ENCODE measurements around the gene LPIN2. TPM values are rescaled to one million over a fixed set of nuclear protein-coding genes. Genes with fewer than 3 reads are reported as not detected.

The LPIN2 gene
- total RNA-seq, 1 experiment from 2014 or later: 13.7 TPM

DNA sequence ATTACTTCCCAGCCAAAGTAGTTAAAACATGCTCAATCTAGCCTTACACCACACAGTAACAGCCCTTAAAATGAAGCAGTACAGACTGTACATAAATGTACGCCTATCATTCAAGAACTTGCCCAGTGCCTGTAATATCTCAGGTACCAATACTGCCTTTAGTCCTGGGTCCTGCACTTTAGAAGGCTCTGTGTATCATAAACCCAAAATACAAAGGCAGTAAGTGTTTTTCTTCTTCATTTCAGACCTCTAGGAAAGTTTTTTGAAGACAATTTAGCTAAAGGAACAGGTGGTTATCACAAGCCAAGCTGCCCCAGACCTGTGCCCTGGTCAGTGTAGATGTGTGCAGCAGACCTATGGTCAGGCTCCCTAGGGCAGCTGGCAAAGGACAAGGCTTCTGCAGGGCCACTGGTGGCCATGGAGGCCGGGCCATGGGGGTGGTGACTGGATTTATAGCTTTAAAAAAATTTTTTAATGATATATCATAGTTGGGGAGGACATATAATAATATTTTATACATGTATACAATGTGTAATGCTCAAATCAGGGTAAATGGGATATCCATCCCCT is 18.8 kb downstream of the LPIN2 start:
- DNase-seq: no peak
- H3K27ac ChIP-seq (ENCODE audit: low read length): no peak overlapping the region
- no peaks in the 10 kb centered on the region for H3K9me3 ChIP-seq (ENCODE audit: low read length)
- H3K36me3 ChIP-seq (ENCODE audit: insufficient read depth, low read length): no peaks in the 10 kb centered on the region
- H3K9me2 ChIP-seq (replicated peaks; ENCODE audit: insufficient read depth, low read length): no peaks in the 10 kb centered on the region
- H3K79me2 ChIP-seq (ENCODE audit: low read length): no peaks in the 10 kb centered on the region; the same call in 1 of the 2 replicates
- no peak overlapping the region for H3K9ac ChIP-seq (ENCODE audit: low read length)
- no peak overlapping the region for H3K4me3 ChIP-seq (ENCODE audit: low read length)
- peaks cover 18% of the 10 kb centered on the region for H3K4me1 ChIP-seq (ENCODE audit: low read length)
- H3K4me2 ChIP-seq (ENCODE audit: low read depth, low read length, poor library complexity, severe bottlenecking): no peak overlapping the region
- H3K27me3 ChIP-seq (ENCODE audit: low read length): no peaks in the 10 kb centered on the region
- no peak overlapping the region for H2AFZ ChIP-seq (ENCODE audit: low read length)
- peaks cover 21% of the 10 kb centered on the region for H4K20me1 ChIP-seq (ENCODE audit: insufficient read depth, low read depth, low read length)

DNA sequence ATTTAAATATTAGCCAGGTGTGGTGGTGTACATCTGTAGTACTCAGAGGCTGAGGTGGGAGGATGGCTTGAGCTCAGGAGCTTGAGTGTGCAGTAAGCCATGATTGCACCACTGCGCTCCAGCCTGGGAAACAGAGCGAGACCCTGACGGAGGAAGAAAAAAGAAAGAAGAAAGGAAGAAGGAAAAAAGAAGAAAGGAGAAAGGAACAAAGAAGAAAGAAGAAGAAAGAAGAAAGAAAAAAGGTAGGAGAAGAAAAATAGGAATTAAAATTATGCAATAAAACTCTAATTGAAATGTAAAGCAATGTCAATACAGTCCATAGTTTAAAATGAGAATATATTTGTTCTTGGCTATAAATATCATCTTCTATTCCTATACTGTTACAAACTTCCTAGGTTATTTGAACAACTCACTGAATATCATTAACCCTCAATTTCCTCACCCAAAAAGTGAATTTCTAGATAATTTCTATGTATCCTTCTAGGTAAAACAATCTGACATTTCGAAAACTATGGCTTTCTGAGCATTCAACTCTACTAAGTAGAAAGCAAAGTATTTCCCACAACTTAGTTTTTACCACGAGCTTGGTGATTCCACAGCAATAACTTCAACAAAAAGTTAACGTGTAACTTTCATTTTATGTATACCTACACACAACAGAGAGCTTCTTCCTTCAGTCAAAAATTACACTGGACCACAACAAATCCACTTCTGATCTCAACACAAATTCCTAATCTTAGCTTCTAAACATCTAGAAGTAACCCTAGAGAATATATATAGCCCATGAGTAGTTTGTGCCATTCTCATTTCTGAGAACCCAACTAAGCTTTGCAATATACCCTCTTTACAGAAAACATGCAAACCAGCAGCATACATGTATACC is 19.7 kb downstream of the LPIN2 start:
- Histone ChIP-seq H3K4me2 (ENCODE audit: low read depth, low read length, poor library complexity, severe bottlenecking) (no peak overlapping the region), H3K36me3 (ENCODE audit: insufficient read depth, low read length) (no peaks in the 10 kb centered on the region), H3K4me3 (ENCODE audit: low read length) (no peak overlapping the region), H3K27me3 (ENCODE audit: low read length) (no peaks in the 10 kb centered on the region), H3K9me2 (replicated peaks; ENCODE audit: insufficient read depth, low read length) (no peaks in the 10 kb centered on the region), H3K79me2 (ENCODE audit: low read length) (no peaks in the 10 kb centered on the region; the same call in 1 of the 2 replicates), H3K9me3 (ENCODE audit: low read length) (no peaks in the 10 kb centered on the region), H2AFZ (ENCODE audit: low read length) (no peak overlapping the region), H3K27ac (ENCODE audit: low read length) (no peak overlapping the region), H3K4me1 (ENCODE audit: low read length) (peaks cover 10% of the 10 kb centered on the region), H4K20me1 (ENCODE audit: insufficient read depth, low read depth, low read length) (peaks cover 20% of the 10 kb centered on the region), H3K9ac (ENCODE audit: low read length) (no peak overlapping the region)
- no peak for DNase-seq

DNA sequence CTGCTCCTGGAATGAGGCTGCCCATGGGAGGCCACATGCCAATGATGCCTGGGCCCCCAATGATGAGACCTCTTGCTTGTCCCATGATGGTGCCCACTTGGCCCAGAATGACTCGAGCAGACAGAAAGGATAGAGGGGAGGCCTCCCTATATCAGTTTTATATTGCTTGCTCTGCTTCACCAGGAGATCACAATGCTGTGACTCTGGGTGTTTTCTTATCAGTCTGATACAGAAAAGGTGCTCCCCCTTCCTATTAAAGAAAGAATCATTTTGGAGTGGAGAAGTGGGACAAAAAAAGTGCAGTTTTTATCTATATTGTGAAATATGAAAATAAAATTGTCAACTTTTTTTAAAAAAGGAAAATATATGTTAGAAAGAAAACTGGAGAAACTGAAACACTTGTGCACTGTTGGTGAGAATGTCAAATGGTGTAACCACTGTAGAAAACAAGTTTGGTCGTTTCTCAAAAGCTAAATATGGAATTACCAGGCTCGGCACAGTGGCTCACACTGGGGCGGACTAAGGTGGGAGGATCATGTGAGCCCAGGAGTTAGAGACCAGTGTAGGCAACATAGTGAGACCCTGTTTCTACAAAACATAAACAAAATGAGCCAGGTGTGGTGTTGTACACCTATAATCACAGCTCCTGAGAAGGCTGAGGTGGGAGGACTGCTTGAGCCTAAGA is 21.8 kb downstream of the LPIN2 start:
- peaks cover 11% of the 10 kb centered on the region; the same call in 1 of the 2 replicates for H4K20me1 ChIP-seq (ENCODE audit: insufficient read depth, low read depth, low read length)

DNA sequence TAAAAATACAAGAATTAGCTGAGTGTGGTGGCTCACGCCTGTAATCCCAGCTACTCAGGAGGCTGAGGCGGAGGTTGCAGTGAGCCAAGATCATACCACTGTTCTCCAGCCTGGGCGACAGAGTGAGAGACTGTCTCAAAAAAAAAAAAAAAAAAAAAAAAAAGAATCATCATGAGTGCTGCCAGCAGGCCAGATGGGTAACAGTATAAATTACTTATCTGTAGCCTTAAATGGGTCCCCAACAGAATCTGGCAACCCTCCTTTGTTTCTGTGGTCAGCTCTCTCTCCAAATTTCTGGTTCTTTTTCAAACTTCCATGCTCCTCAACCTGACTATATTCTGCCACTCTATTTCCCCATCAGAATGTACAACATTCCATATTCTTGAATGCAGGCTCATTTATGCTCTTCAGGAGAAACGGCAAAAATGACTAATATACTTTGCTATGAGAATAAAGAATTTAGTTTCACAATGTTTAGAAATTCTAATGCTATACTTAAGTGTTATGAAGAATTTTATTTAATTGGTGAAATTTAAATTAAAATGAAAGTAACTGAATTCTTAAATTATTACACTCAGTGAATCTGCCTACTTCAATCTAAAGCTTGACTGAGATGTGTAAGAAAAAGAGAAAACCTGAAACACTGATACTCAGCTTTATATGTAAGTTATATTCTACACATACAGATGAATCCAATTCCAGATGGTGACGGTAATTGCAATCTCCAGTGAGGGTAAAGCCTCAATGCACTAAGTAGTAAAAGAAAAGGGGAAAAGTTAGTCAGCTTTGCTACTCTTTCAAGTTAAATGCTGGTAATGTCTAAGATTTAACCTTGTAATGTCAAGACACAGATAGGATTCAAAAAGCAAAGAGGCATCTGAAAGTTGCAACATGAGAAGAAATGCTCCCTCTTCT is 24.8 kb downstream of the LPIN2 start:
- Histone ChIP-seq H3K27ac (ENCODE audit: low read length) (no peak overlapping the region), H3K27me3 (ENCODE audit: low read length) (no peaks in the 10 kb centered on the region), H3K4me3 (ENCODE audit: low read length) (no peak overlapping the region), H3K4me2 (ENCODE audit: low read depth, low read length, poor library complexity, severe bottlenecking) (no peak overlapping the region), H3K36me3 (ENCODE audit: insufficient read depth, low read length) (no peaks in the 10 kb centered on the region), H2AFZ (ENCODE audit: low read length) (no peak overlapping the region), H3K79me2 (ENCODE audit: low read length) (no peaks in the 10 kb centered on the region; the same call in 1 of the 2 replicates), H4K20me1 (ENCODE audit: insufficient read depth, low read depth, low read length) (peaks cover 19% of the 10 kb centered on the region; the same call in 1 of the 2 replicates), H3K4me1 (ENCODE audit: low read length) (no peaks in the 10 kb centered on the region), H3K9ac (ENCODE audit: low read length) (no peak overlapping the region), H3K9me2 (replicated peaks; ENCODE audit: insufficient read depth, low read length) (no peaks in the 10 kb centered on the region), H3K9me3 (ENCODE audit: low read length) (no peaks in the 10 kb centered on the region)
- DNase-seq: no peak

More for the DNA sequence above, 21.8 kb downstream of the LPIN2 start:
- Histone ChIP-seq H3K79me2 (ENCODE audit: low read length) (no peaks in the 10 kb centered on the region; the same call in 1 of the 2 replicates), H3K9me3 (ENCODE audit: low read length) (no peaks in the 10 kb centered on the region), H3K9ac (ENCODE audit: low read length) (no peak overlapping the region), H3K4me2 (ENCODE audit: low read depth, low read length, poor library complexity, severe bottlenecking) (no peak overlapping the region), H2AFZ (ENCODE audit: low read length) (no peak overlapping the region), H3K27ac (ENCODE audit: low read length) (no peak overlapping the region), H3K4me1 (ENCODE audit: low read length) (no peaks in the 10 kb centered on the region), H3K36me3 (ENCODE audit: insufficient read depth, low read length) (no peaks in the 10 kb centered on the region), H3K27me3 (ENCODE audit: low read length) (no peaks in the 10 kb centered on the region), H3K4me3 (ENCODE audit: low read length) (no peak overlapping the region), H3K9me2 (replicated peaks; ENCODE audit: insufficient read depth, low read length) (no peaks in the 10 kb centered on the region)
- DNase-seq: no peak

DNA sequence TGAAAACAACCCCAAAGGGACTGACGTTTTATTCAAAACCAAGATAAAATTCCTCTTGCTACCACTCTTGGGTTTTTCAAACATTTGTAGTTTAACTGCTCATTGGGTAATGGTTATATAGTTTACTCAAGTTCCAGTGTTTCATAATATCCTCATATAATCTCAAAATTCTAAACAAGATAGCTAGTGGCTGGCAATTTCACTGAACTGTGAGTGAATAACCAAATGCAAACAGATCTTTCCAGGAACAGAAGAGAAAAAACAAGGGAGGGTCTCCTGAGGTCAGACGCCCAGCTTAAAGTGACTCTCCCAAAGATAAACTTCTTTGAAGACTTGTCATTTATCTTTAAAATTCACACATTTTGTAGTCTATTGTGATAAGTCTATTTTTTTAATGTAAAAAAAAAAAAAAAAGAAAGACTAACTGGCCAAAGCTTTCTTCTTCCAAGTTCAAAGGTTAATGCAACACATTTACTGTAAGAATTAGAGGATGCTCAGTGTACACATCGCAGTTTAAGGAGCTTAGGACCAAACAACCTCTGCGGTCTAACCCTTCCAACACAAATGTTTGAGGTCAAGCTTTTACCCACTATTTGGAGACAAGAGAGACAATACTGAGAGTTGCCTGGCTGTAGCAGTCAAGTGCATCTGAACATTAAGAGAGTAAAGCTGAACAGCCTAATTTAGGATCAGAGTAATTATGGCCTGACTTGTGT is 26.6 kb downstream of the LPIN2 start:
- Histone ChIP-seq H3K4me3 (ENCODE audit: low read length) (no peak overlapping the region), H3K9me2 (replicated peaks; ENCODE audit: insufficient read depth, low read length) (no peaks in the 10 kb centered on the region), H3K27ac (ENCODE audit: low read length) (no peak overlapping the region), H3K36me3 (ENCODE audit: insufficient read depth, low read length) (no peaks in the 10 kb centered on the region), H3K79me2 (ENCODE audit: low read length) (no peaks in the 10 kb centered on the region; the same call in 1 of the 2 replicates), H3K9me3 (ENCODE audit: low read length) (no peaks in the 10 kb centered on the region), H3K4me1 (ENCODE audit: low read length) (peaks cover under 1% of the 10 kb centered on the region), H3K27me3 (ENCODE audit: low read length) (no peaks in the 10 kb centered on the region), H2AFZ (ENCODE audit: low read length) (no peak overlapping the region), H4K20me1 (ENCODE audit: insufficient read depth, low read depth, low read length) (peaks cover 23% of the 10 kb centered on the region), H3K4me2 (ENCODE audit: low read depth, low read length, poor library complexity, severe bottlenecking) (no peak overlapping the region), H3K9ac (ENCODE audit: low read length) (no peak overlapping the region)
- no peak for DNase-seq

DNA sequence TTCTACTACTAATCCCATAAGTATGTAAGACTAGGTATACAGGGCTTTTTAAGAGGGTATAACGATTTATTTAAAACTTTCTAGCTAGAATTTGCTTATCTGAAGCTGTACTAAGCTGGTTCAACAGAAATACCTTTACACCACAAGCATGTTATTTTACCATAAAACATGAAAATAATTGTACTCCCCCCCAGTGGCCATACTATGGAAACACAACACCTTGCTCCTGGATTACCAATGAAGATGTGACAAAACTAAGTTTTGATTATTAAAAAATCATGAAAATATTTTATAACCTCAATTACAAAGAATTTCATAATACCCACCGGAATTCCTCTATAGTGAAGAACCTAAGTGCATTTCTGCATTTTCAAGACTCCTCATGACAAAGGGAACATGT is 27.3 kb downstream of the LPIN2 start:
- Histone ChIP-seq H4K20me1 (ENCODE audit: insufficient read depth, low read depth, low read length) (peaks cover 23% of the 10 kb centered on the region), H3K4me1 (ENCODE audit: low read length) (peaks cover 7% of the 10 kb centered on the region), H3K9ac (ENCODE audit: low read length) (no peak overlapping the region), H3K4me2 (ENCODE audit: low read depth, low read length, poor library complexity, severe bottlenecking) (no peak overlapping the region), H3K9me2 (replicated peaks; ENCODE audit: insufficient read depth, low read length) (no peaks in the 10 kb centered on the region), H3K36me3 (ENCODE audit: insufficient read depth, low read length) (no peaks in the 10 kb centered on the region), H3K27ac (ENCODE audit: low read length) (no peak overlapping the region), H3K4me3 (ENCODE audit: low read length) (no peak overlapping the region), H3K27me3 (ENCODE audit: low read length) (no peaks in the 10 kb centered on the region), H3K9me3 (ENCODE audit: low read length) (no peaks in the 10 kb centered on the region), H2AFZ (ENCODE audit: low read length) (no peak overlapping the region), H3K79me2 (ENCODE audit: low read length) (no peaks in the 10 kb centered on the region; the same call in 1 of the 2 replicates)
- DNase-seq: peak; percentile 75

DNA sequence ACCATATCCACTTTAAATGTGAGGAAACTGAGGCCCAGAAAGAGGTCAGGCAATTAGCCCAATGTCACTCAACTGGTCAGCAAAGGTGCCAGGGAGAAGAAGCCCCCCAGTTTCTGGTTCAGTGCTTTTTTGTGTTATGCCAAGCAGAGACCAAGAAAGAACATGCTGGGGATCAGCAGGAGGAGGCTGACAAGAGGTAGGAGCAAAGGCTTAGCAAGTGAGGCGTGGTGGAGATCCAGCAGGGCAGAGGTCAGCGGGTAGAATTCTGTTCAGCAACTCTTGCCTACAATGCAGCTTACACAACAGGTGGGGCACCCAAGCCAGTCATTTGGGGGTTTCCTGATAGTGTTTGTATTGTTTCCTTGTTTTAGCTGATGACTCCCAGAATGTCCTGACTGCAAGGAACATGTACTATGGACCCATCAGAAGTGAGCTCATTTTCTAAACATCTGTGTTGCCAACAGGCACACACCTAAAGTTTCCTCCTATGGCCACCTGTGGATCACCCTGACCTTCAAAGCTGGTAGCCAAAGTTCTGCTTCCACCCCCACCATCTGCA is 28.2 kb downstream of the LPIN2 start:
- H3K9me2 ChIP-seq (replicated peaks; ENCODE audit: insufficient read depth, low read length): no peaks in the 10 kb centered on the region
- no peak overlapping the region for H3K4me3 ChIP-seq (ENCODE audit: low read length)
- no peaks in the 10 kb centered on the region for H3K27me3 ChIP-seq (ENCODE audit: low read length)
- no peak overlapping the region for H3K4me2 ChIP-seq (ENCODE audit: low read depth, low read length, poor library complexity, severe bottlenecking)
- H3K4me1 ChIP-seq (ENCODE audit: low read length): peaks cover 16% of the 10 kb centered on the region
- DNase-seq: no peak
- no peak overlapping the region for H3K9ac ChIP-seq (ENCODE audit: low read length)
- no peak overlapping the region for H3K27ac ChIP-seq (ENCODE audit: low read length)
- no peaks in the 10 kb centered on the region for H3K36me3 ChIP-seq (ENCODE audit: insufficient read depth, low read length)
- H3K79me2 ChIP-seq (ENCODE audit: low read length): no peaks in the 10 kb centered on the region
- H4K20me1 ChIP-seq (ENCODE audit: insufficient read depth, low read depth, low read length): peaks cover 27% of the 10 kb centered on the region
- H3K9me3 ChIP-seq (ENCODE audit: low read length): no peaks in the 10 kb centered on the region
- H2AFZ ChIP-seq (ENCODE audit: low read length): no peak overlapping the region
